GM23338 (cell line): Measurements from ENCODE around the gene EDEM2. TPM values are rescaled to one million over a fixed set of nuclear protein-coding genes. Genes with fewer than 3 reads are reported as not detected.

Experiments
- ATAC-seq: fragments of 200-7000 bp; cut with Tn5 transposase; 3 replicates; pipeline ENCODE4 v1.9.1; 2020
- DNase-seq: peaks from one replicate; pipeline ENCODE4 v3.0.0-alpha.2; 2015; ENCODE audit warnings: low spot score
- H2AFZ ChIP-seq: fragments of 200-600 bp; sonication (generic); 2 replicates; pipeline ENCODE4 v1.8.0; 2016; ENCODE audit warnings: antibody characterized with exemption, mild to moderate bottlenecking, moderate library complexity
- H3F3A ChIP-seq: fragments of 200-600 bp; sonication (generic); replicated peaks from 2 replicates; pipeline ENCODE4 v1.8.0; 2017; ENCODE audit warnings: antibody characterized with exemption, mixed run types, low read depth
- H3K27ac ChIP-seq: fragments of 200-600 bp; sonication (generic); 2 replicates; pipeline ENCODE4 v1.6.1; 2016; ENCODE audit warnings: low read depth
- H3K27me3 ChIP-seq: fragments of 200-600 bp; sonication (generic); 2 replicates; pipeline ENCODE4 v1.8.0; 2016; ENCODE audit warnings: mild to moderate bottlenecking, mixed run types, moderate library complexity; ENCODE audit not compliant: insufficient read depth
- H3K36me3 ChIP-seq: fragments of 200-600 bp; sonication (generic); 2 replicates; pipeline ENCODE4 v1.8.0; 2016; ENCODE audit warnings: mild to moderate bottlenecking; ENCODE audit not compliant: insufficient read depth
- H3K4me1 ChIP-seq: fragments of 200-600 bp; sonication (generic); 2 replicates; pipeline ENCODE4 v1.8.0; 2016; ENCODE audit warnings: mild to moderate bottlenecking, moderate library complexity; ENCODE audit not compliant: insufficient read depth
- H3K4me2 ChIP-seq: fragments of 200-600 bp; sonication (generic); 2 replicates; pipeline ENCODE4 v1.7.1; 2017; ENCODE audit warnings: mixed run types
- H3K4me3 ChIP-seq: fragments of 200-600 bp; sonication (generic); 2 replicates; pipeline ENCODE4 v1.6.1; 2016; ENCODE audit warnings: mixed run types
- H3K79me2 ChIP-seq: fragments of 200-600 bp; sonication (generic); replicated peaks from 2 replicates; pipeline ENCODE4 v1.8.0; 2017; ENCODE audit warnings: mild to moderate bottlenecking; ENCODE audit not compliant: insufficient read depth
- H3K9me2 ChIP-seq: fragments of 200-600 bp; sonication (generic); 2 replicates; pipeline ENCODE4 v1.8.0; 2017; ENCODE audit not compliant: insufficient read depth
- H4K20me1 ChIP-seq: fragments of 200-600 bp; sonication (generic); replicated peaks from 2 replicates; pipeline ENCODE4 v1.8.0; 2017; ENCODE audit warnings: mild to moderate bottlenecking; ENCODE audit not compliant: insufficient read depth
- H3K27ac Mint-ChIP-seq: 2 replicates; pipeline ENCODE4 v1.8.0; 2020; ENCODE audit warnings: inconsistent platforms, mild to moderate bottlenecking, moderate library complexity, mixed read lengths
- H3K27me3 Mint-ChIP-seq: 3 replicates; pipeline ENCODE4 v1.8.0; 2022; ENCODE audit warnings: low read depth, mild to moderate bottlenecking, moderate library complexity, mixed read lengths, inconsistent platforms; ENCODE audit not compliant: insufficient read depth, poor library complexity
- H3K36me3 Mint-ChIP-seq: 3 replicates; pipeline ENCODE4 v1.8.0; 2021; ENCODE audit warnings: low read depth, mild to moderate bottlenecking, inconsistent platforms, moderate library complexity, mixed read lengths
- H3K4me1 Mint-ChIP-seq: 3 replicates; pipeline ENCODE4 v1.8.0; 2020; ENCODE audit warnings: mild to moderate bottlenecking, inconsistent platforms, mixed read lengths
- H3K4me3 Mint-ChIP-seq: 3 replicates; pipeline ENCODE4 v1.8.0; 2021; ENCODE audit warnings: moderate library complexity, mild to moderate bottlenecking, inconsistent platforms, mixed read lengths
- H3K9me3 Mint-ChIP-seq: 3 replicates; pipeline ENCODE4 v1.8.0; 2020; ENCODE audit warnings: moderate library complexity, mild to moderate bottlenecking, inconsistent platforms, mixed read lengths
- EZH2 ChIP-seq: fragments of 200-600 bp; sonication (generic); IDR thresholded peaks from one replicate; pipeline ENCODE4 v1.8.0; 2017; ENCODE audit warnings: antibody characterized with exemption, mild to moderate bottlenecking, low read depth; ENCODE audit not compliant: unreplicated experiment
- EZH2phosphoT487 ChIP-seq: fragments of 200-600 bp; sonication (generic); IDR thresholded peaks from one replicate; pipeline ENCODE4 v1.8.1; 2018; ENCODE audit warnings: antibody characterized with exemption; ENCODE audit not compliant: unreplicated experiment
- JUNB ChIP-seq: IDR thresholded peaks from one replicate; pipeline ENCODE4 v1.6.1; 2016; ENCODE audit warnings: antibody characterized with exemption; ENCODE audit not compliant: unreplicated experiment
- NANOG ChIP-seq: IDR thresholded peaks from 2 replicates; pipeline ENCODE4 v1.6.1; 2016; ENCODE audit warnings: antibody characterized with exemption, borderline replicate concordance
- POLR2AphosphoS5 ChIP-seq: IDR thresholded peaks from 2 replicates; pipeline ENCODE4 v1.6.1; 2016; ENCODE audit warnings: antibody characterized with exemption, low read depth
- ZNF114 ChIP-seq: fragments of 250-450 bp; sonication (Bioruptor Pico); IDR thresholded peaks from 2 replicates; pipeline ENCODE4 v1.5.0; 2020; ENCODE audit warnings: mild to moderate bottlenecking, moderate library complexity
- polyA plus RNA-seq: library from polyadenylated mRNA; unstranded; fragments of >200 nt; fragmentation: Nextera tagmentation; extraction: Ambion mirVana; gene quantifications from 2 replicates; pipeline ENCODE4 v1.2.1, GENCODE V29; 2016
- total RNA-seq: library from RNA; depleted of rRNA; stranded (reverse); fragments of >200 nt; shearing (Covaris generic); gene quantifications from 2 replicates; pipeline ENCODE4 v1.2.3, GENCODE V29; 2014
- TF ChIP-seq, protein P1 (sequence below): fragments of 250-450 bp; sonication (Bioruptor Pico); IDR thresholded peaks from 2 replicates; pipeline ENCODE4 v1.5.0; 2020; ENCODE audit warnings: mild to moderate bottlenecking, moderate library complexity
- TF ChIP-seq, protein P2 (sequence below): IDR thresholded peaks from one replicate; pipeline ENCODE4 v1.6.1; 2018; ENCODE audit warnings: antibody characterized with exemption; ENCODE audit not compliant: unreplicated experiment

EDEM2 gene
- total and polyA plus RNA-seq, 2 experiments from 2014 or later, result 13.9 to 25.3 TPM

DNA sequence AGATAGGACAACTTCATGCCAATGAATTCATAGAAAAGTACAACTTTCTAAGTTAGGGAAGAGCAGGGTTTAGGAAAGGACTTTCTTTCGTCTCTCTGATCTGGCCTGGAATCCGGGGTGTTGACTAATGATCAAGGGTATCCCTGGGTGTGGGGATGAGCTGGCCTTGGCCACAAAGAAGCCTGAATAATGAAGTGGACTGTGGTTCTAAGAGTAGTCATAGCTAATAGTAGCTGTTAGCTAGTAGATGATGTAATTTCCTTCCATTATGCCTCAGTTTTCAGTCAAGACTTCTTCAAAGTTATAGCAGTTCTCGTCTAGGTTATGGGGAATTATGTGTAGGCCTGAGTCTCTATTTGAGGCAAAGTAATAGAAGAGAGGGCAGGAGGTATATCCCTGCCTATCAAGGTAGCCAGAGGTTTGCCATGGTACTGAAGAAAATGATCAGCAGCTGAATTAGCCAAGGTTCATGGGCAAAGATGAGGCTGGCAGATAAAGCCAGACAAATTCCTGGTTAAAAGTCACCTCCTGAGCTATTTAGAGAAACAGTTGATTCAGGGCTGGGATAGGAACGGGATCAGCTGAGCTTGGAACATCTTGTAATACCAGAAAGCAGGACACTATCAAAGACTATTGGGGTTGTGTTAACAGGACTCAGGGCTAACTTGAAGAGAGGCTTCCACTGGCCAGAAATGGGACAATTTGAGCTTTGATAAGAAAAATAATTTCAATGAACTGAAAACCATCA is 35.8 kb downstream of the EDEM2 start:
- no peak overlapping the region for H3K4me3 Mint-ChIP-seq
- H3K27me3 Mint-ChIP-seq, result no peaks in the 10 kb centered on the region
- H3K4me1 Mint-ChIP-seq, result no peaks in the 10 kb centered on the region
- Histone ChIP-seq H3K9me2 (no peaks in the 10 kb centered on the region), H2AFZ (no peak overlapping the region), H3K36me3 (no peaks in the 10 kb centered on the region; the same call in 1 of the 2 replicates), H4K20me1 (no peaks in the 10 kb centered on the region), H3K79me2 (no peaks in the 10 kb centered on the region), H3F3A (no peaks in the 10 kb centered on the region), H3K27ac (no peak overlapping the region), H3K4me2 (no peak overlapping the region), H3K4me1 (no peaks in the 10 kb centered on the region), H3K4me3 (no peak overlapping the region), H3K27me3 (no peaks in the 10 kb centered on the region)
- H3K9me3 Mint-ChIP-seq, result no peaks in the 10 kb centered on the region
- TF ChIP-seq POLR2AphosphoS5 (no peak), EZH2phosphoT487 (no peak), JUNB (no peak), NANOG (no peak), ZNF114 (CRISPR knock-in tag) (no peak), EZH2 (no peak)
- TF ChIP-seq, protein P1, sequence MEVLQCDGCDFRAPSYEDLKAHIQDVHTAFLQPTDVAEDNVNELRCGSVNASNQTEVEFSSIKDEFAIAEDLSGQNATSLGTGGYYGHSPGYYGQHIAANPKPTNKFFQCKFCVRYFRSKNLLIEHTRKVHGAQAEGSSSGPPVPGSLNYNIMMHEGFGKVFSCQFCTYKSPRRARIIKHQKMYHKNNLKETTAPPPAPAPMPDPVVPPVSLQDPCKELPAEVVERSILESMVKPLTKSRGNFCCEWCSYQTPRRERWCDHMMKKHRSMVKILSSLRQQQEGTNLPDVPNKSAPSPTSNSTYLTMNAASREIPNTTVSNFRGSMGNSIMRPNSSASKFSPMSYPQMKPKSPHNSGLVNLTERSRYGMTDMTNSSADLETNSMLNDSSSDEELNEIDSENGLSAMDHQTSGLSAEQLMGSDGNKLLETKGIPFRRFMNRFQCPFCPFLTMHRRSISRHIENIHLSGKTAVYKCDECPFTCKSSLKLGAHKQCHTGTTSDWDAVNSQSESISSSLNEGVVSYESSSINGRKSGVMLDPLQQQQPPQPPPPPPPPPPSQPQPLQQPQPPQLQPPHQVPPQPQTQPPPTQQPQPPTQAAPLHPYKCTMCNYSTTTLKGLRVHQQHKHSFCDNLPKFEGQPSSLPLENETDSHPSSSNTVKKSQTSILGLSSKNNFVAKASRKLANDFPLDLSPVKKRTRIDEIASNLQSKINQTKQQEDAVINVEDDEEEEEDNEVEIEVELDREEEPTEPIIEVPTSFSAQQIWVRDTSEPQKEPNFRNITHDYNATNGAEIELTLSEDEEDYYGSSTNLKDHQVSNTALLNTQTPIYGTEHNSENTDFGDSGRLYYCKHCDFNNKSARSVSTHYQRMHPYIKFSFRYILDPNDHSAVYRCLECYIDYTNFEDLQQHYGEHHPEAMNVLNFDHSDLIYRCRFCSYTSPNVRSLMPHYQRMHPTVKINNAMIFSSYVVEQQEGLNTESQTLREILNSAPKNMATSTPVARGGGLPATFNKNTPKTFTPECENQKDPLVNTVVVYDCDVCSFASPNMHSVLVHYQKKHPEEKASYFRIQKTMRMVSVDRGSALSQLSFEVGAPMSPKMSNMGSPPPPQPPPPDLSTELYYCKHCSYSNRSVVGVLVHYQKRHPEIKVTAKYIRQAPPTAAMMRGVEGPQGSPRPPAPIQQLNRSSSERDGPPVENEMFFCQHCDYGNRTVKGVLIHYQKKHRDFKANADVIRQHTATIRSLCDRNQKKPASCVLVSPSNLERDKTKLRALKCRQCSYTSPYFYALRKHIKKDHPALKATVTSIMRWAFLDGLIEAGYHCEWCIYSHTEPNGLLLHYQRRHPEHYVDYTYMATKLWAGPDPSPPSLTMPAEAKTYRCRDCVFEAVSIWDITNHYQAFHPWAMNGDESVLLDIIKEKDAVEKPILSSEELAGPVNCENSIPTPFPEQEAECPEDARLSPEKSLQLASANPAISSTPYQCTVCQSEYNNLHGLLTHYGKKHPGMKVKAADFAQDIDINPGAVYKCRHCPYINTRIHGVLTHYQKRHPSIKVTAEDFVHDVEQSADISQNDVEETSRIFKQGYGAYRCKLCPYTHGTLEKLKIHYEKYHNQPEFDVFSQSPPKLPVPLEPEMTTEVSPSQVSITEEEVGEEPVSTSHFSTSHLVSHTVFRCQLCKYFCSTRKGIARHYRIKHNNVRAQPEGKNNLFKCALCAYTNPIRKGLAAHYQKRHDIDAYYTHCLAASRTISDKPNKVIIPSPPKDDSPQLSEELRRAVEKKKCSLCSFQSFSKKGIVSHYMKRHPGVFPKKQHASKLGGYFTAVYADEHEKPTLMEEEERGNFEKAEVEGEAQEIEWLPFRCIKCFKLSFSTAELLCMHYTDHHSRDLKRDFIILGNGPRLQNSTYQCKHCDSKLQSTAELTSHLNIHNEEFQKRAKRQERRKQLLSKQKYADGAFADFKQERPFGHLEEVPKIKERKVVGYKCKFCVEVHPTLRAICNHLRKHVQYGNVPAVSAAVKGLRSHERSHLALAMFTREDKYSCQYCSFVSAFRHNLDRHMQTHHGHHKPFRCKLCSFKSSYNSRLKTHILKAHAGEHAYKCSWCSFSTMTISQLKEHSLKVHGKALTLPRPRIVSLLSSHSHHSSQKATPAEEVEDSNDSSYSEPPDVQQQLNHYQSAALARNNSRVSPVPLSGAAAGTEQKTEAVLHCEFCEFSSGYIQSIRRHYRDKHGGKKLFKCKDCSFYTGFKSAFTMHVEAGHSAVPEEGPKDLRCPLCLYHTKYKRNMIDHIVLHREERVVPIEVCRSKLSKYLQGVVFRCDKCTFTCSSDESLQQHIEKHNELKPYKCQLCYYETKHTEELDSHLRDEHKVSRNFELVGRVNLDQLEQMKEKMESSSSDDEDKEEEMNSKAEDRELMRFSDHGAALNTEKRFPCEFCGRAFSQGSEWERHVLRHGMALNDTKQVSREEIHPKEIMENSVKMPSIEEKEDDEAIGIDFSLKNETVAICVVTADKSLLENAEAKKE (CRISPR knock-in tag), result no peak
- TF ChIP-seq, protein P2, sequence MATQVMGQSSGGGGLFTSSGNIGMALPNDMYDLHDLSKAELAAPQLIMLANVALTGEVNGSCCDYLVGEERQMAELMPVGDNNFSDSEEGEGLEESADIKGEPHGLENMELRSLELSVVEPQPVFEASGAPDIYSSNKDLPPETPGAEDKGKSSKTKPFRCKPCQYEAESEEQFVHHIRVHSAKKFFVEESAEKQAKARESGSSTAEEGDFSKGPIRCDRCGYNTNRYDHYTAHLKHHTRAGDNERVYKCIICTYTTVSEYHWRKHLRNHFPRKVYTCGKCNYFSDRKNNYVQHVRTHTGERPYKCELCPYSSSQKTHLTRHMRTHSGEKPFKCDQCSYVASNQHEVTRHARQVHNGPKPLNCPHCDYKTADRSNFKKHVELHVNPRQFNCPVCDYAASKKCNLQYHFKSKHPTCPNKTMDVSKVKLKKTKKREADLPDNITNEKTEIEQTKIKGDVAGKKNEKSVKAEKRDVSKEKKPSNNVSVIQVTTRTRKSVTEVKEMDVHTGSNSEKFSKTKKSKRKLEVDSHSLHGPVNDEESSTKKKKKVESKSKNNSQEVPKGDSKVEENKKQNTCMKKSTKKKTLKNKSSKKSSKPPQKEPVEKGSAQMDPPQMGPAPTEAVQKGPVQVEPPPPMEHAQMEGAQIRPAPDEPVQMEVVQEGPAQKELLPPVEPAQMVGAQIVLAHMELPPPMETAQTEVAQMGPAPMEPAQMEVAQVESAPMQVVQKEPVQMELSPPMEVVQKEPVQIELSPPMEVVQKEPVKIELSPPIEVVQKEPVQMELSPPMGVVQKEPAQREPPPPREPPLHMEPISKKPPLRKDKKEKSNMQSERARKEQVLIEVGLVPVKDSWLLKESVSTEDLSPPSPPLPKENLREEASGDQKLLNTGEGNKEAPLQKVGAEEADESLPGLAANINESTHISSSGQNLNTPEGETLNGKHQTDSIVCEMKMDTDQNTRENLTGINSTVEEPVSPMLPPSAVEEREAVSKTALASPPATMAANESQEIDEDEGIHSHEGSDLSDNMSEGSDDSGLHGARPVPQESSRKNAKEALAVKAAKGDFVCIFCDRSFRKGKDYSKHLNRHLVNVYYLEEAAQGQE, result no peak
- peaks cover 6% of the 10 kb centered on the region; the same call in 2 of the 3 replicates for H3K36me3 Mint-ChIP-seq
- ATAC-seq (no peak), DNase-seq (no peak)
- H3K27ac Mint-ChIP-seq, result no peak overlapping the region
